ENCODE results near the gene KIRREL3.

Gene KIRREL3

GRCh38 chr11:126949066-126949891 lies 51.3 kb downstream of the KIRREL3 start:
- DNase-seq, result no peak

GRCh38 chr11:126948563-126948962 lies 52.0 kb downstream of the KIRREL3 start:
- no peak for DNase-seq

- no peak for DNase-seq
Observed at GRCh38 chr11:126945319-126945718, 55.3 kb downstream of the KIRREL3 start.

GRCh38 chr11:126943316-126943715 lies 57.3 kb downstream of the KIRREL3 start:
- DNase-seq, result no peak

GRCh38 chr11:126942146-126942545 lies 58.4 kb downstream of the KIRREL3 start:
- no peak for DNase-seq

- no peak for DNase-seq
Observed at GRCh38 chr11:126939552-126939951, 61.0 kb downstream of the KIRREL3 start.

- no peak for DNase-seq
Observed at GRCh38 chr11:126938718-126939117, 61.9 kb downstream of the KIRREL3 start.

GRCh38 chr11:126930091-126930841 lies 70.3 kb downstream of the KIRREL3 start:
- DNase-seq, result no peak

GRCh38 chr11:126929179-126930061 lies 71.2 kb downstream of the KIRREL3 start:
- DNase-seq, result no peak

- DNase-seq, result no peak
Observed at GRCh38 chr11:126927623-126928022, 72.9 kb downstream of the KIRREL3 start.

- no peak for DNase-seq
Observed at GRCh38 chr11:126926376-126926791, 74.2 kb downstream of the KIRREL3 start.

GRCh38 chr11:126925321-126926093 lies 75.1 kb downstream of the KIRREL3 start:
- no peak for DNase-seq

GRCh38 chr11:126924376-126925040 lies 76.1 kb downstream of the KIRREL3 start:
- DNase-seq, result no peak

- no peak for DNase-seq
Observed at GRCh38 chr11:126920833-126921232, 79.7 kb downstream of the KIRREL3 start.

GRCh38 chr11:126919147-126919823 lies 81.3 kb downstream of the KIRREL3 start:
- DNase-seq, result no peak

- DNase-seq, result no peak
Observed at GRCh38 chr11:126918556-126918955, 82.0 kb downstream of the KIRREL3 start.

GRCh38 chr11:126917531-126918204 lies 82.9 kb downstream of the KIRREL3 start:
- DNase-seq, result no peak

GRCh38 chr11:126915430-126915829 lies 85.1 kb downstream of the KIRREL3 start:
- DNase-seq, result no peak

GRCh38 chr11:126914941-126915340 lies 85.6 kb downstream of the KIRREL3 start:
- no peak for DNase-seq

- DNase-seq, result no peak
Observed at GRCh38 chr11:126914166-126914565, 86.4 kb downstream of the KIRREL3 start.

All from effector CD4-positive, alpha-beta T cell (primary cell).